Measurements from ENCODE around the gene COPB2. TPM values are rescaled to one million over a fixed set of nuclear protein-coding genes. Genes with fewer than 3 reads are reported as not detected.

The COPB2 gene
- total and polyA plus RNA-seq, 10 of the 15 experiments (the other 5 are each of a cell fraction or from before 2014, with no cell fraction given) = 51.3 to 143 (median 116) TPM

DNA sequence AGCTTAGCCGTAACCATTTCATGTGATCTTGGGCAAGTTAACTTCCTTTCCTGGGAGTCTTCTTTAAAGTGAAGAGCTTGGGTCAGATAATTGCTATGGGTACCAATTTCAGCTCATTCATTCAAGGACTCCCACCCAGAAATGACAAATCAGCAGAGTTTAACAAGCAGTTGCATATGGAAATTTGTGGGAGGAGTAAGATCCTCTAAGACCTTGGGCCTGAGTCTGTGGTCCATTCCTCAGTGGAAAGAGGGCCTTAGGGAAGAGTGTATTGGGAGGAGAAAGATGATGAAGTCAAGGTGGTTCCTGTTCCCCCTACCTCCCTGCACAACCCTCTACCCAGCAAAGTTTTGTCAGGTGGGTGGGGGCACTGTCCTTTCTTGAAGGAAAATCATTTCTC, 44.8 kb upstream of the COPB2 start (continued):
- TF ChIP-seq RELA (IDR thresholded peaks at IDR 0.05; ENCODE audit: borderline replicate concordance, partially characterized antibody) = no peak

DNA sequence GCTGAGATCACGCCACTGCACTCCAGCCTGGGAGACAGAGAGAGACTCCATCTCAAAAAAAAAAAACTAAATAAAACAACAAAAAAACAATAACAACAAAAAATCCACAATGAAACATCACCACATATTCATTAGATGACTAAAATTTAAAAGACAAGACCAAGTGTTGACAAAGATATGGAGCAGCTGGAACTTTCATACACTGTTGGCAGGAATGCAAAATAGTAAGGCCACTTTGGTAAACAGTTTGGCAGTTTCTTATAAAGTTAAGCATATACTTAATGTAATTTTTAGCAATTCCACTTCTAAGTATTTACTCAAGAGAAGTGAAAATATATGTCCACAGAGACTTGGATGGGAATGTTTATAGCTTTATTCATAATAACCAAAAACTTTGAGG, 43.6 kb upstream of the COPB2 start:
- no peaks in the 10 kb centered on the region for H3K79me2 ChIP-seq (ENCODE audit: control insufficient read depth, insufficient read depth, low read length)
- H4K20me1 ChIP-seq (ENCODE audit: control insufficient read depth, insufficient read depth) = no peaks in the 10 kb centered on the region
- H3K9me3 ChIP-seq (replicated peaks; ENCODE audit: control insufficient read depth, insufficient read depth, low read length) = no peaks in the 10 kb centered on the region
- H3K4me2 ChIP-seq (ENCODE audit: control insufficient read depth, insufficient read depth) = no peak overlapping the region
- CTCF ChIA-PET = no interaction called here
- WGBS (ENCODE audit: insufficient coverage, insufficient replicate concordance, low lambda C conversion rate, missing lambda C conversion rate) = 33% methylated on average over 1 of the region's 1 CpG
- no peaks in the 10 kb centered on the region for H3K4me1 ChIP-seq (ENCODE audit: control insufficient read depth, insufficient read depth, low read length)
- in situ Hi-C loops (cut with MboI) (loop anchor here (25.0 kb wide), 1 partner anchor 1429 kb away; no protein-coding TSS in a partner anchor), intact Hi-C loops (cut with micrococcal nuclease; ENCODE audit: unreplicated experiment) (no loop called here)
- DNase-seq (ENCODE audit: low read depth, low spot score) (no peak), ATAC-seq (no peak), FAIRE-seq (no peak)
- H2AFZ ChIP-seq (ENCODE audit: control insufficient read depth, low read depth, low read length) = no peak overlapping the region
- POLR2A ChIA-PET = no interaction called here
- RAD21 ChIA-PET (ENCODE audit: unreplicated experiment) = no interaction called here
- H3K36me3 ChIP-seq (ENCODE audit: control insufficient read depth in 2 of 2, insufficient read depth in 2 of 2, low read length in 1 of 2) = no peaks in the 10 kb centered on the region
- BruUV-seq (replicated peaks) = no TSS peak
- no peak overlapping the region for H3K27ac ChIP-seq (ENCODE audit: control insufficient read depth, insufficient read depth)
- no peak overlapping the region for H3K4me3 ChIP-seq
- H3K9ac ChIP-seq (ENCODE audit: control insufficient read depth, insufficient read depth, low read length) = no peak overlapping the region
- SMC1A ChIA-PET (ENCODE audit: uncharacterized antibody, unreplicated experiment) = interaction anchor here (0.7 kb wide), 1 partner anchor 73 kb away, joined by 3 read pairs; no protein-coding TSS in a partner anchor
- no peaks in the 10 kb centered on the region for H3K27me3 ChIP-seq (replicated peaks in 1 of 2; ENCODE audit: control insufficient read depth in 2 of 2, insufficient read depth in 2 of 2, low read length in 1 of 2)
- TF ChIP-seq, protein P1, sequence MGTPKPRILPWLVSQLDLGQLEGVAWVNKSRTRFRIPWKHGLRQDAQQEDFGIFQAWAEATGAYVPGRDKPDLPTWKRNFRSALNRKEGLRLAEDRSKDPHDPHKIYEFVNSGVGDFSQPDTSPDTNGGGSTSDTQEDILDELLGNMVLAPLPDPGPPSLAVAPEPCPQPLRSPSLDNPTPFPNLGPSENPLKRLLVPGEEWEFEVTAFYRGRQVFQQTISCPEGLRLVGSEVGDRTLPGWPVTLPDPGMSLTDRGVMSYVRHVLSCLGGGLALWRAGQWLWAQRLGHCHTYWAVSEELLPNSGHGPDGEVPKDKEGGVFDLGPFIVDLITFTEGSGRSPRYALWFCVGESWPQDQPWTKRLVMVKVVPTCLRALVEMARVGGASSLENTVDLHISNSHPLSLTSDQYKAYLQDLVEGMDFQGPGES (IDR thresholded peaks at IDR 0.05) = no peak
- no peak for TF ChIP-seq RELA (IDR thresholded peaks at IDR 0.05; ENCODE audit: borderline replicate concordance, partially characterized antibody)
- TF ChIP-seq, protein P2, sequence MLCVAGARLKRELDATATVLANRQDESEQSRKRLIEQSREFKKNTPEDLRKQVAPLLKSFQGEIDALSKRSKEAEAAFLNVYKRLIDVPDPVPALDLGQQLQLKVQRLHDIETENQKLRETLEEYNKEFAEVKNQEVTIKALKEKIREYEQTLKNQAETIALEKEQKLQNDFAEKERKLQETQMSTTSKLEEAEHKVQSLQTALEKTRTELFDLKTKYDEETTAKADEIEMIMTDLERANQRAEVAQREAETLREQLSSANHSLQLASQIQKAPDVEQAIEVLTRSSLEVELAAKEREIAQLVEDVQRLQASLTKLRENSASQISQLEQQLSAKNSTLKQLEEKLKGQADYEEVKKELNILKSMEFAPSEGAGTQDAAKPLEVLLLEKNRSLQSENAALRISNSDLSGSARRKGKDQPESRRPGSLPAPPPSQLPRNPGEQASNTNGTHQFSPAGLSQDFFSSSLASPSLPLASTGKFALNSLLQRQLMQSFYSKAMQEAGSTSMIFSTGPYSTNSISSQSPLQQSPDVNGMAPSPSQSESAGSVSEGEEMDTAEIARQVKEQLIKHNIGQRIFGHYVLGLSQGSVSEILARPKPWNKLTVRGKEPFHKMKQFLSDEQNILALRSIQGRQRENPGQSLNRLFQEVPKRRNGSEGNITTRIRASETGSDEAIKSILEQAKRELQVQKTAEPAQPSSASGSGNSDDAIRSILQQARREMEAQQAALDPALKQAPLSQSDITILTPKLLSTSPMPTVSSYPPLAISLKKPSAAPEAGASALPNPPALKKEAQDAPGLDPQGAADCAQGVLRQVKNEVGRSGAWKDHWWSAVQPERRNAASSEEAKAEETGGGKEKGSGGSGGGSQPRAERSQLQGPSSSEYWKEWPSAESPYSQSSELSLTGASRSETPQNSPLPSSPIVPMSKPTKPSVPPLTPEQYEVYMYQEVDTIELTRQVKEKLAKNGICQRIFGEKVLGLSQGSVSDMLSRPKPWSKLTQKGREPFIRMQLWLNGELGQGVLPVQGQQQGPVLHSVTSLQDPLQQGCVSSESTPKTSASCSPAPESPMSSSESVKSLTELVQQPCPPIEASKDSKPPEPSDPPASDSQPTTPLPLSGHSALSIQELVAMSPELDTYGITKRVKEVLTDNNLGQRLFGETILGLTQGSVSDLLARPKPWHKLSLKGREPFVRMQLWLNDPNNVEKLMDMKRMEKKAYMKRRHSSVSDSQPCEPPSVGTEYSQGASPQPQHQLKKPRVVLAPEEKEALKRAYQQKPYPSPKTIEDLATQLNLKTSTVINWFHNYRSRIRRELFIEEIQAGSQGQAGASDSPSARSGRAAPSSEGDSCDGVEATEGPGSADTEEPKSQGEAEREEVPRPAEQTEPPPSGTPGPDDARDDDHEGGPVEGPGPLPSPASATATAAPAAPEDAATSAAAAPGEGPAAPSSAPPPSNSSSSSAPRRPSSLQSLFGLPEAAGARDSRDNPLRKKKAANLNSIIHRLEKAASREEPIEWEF (IDR thresholded peaks at IDR 0.05; ENCODE audit: insufficient replicate concordance, low read depth, low read length) = no peak
- no peak for TF ChIP-seq POLR2AphosphoS2 (IDR thresholded peaks at IDR 0.05; ENCODE audit: low read depth, low read length)
- no peak for TF ChIP-seq DPF2 (IDR thresholded peaks at IDR 0.05)
- TF ChIP-seq, protein P3, sequence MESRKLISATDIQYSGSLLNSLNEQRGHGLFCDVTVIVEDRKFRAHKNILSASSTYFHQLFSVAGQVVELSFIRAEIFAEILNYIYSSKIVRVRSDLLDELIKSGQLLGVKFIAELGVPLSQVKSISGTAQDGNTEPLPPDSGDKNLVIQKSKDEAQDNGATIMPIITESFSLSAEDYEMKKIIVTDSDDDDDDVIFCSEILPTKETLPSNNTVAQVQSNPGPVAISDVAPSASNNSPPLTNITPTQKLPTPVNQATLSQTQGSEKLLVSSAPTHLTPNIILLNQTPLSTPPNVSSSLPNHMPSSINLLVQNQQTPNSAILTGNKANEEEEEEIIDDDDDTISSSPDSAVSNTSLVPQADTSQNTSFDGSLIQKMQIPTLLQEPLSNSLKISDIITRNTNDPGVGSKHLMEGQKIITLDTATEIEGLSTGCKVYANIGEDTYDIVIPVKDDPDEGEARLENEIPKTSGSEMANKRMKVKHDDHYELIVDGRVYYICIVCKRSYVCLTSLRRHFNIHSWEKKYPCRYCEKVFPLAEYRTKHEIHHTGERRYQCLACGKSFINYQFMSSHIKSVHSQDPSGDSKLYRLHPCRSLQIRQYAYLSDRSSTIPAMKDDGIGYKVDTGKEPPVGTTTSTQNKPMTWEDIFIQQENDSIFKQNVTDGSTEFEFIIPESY (IDR thresholded peaks at IDR 0.05) = no peak
- no peak for TF ChIP-seq POLR2A (IDR thresholded peaks at IDR 0.05; ENCODE audit: low read depth, low read length)
- TF ChIP-seq TCF3 (IDR thresholded peaks at IDR 0.05; ENCODE audit: borderline replicate concordance, insufficient read depth, low read depth, low read length) = no peak
- TF ChIP-seq ZNF622 (IDR thresholded peaks at IDR 0.05) = no peak
- no peak for TF ChIP-seq CHD1 (IDR thresholded peaks at IDR 0.05; ENCODE audit: low read depth, low read length)
- TF ChIP-seq POU2F2 (IDR thresholded peaks at IDR 0.05; ENCODE audit: borderline replicate concordance, low read depth, low read length) = no peak
- TF ChIP-seq, protein P4, sequence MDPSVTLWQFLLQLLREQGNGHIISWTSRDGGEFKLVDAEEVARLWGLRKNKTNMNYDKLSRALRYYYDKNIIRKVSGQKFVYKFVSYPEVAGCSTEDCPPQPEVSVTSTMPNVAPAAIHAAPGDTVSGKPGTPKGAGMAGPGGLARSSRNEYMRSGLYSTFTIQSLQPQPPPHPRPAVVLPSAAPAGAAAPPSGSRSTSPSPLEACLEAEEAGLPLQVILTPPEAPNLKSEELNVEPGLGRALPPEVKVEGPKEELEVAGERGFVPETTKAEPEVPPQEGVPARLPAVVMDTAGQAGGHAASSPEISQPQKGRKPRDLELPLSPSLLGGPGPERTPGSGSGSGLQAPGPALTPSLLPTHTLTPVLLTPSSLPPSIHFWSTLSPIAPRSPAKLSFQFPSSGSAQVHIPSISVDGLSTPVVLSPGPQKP (IDR thresholded peaks at IDR 0.05; ENCODE audit: low read depth, low read length) = no peak
- no peak for TF ChIP-seq MXI1 (IDR thresholded peaks at IDR 0.05; ENCODE audit: low read depth, low read length)
- TF ChIP-seq SIN3A (IDR thresholded peaks at IDR 0.05; ENCODE audit: low read depth, low read length) = no peak
